A549 (cell line): ENCODE measurements around the gene PKHD1. TPM values are rescaled to one million over a fixed set of nuclear protein-coding genes. Genes with fewer than 3 reads are reported as not detected.

Experiments
- ATAC-seq, 2 experiments: fragments of 200-7000 bp in 1 of 2; fragments of >200 bp in 1 of 2; cut with Nextera tagmentation in 1 of 2; cut with Tn5 transposase in 1 of 2; 3 replicates each; pipeline versions ENCODE4 v1.8.0 to v1.9.1; 2018 to 2020; ENCODE audit warnings: mild to moderate bottlenecking in 1 of 2, moderate library complexity in 1 of 2
- CTCF ChIA-PET: fragments of 300-600 bp; sonication (Branson Sonifier 250); formaldehyde crosslinking; extraction: SDS; loops from one replicate; lab custom pipeline; 2021; ENCODE audit warnings: antibody characterized with exemption, inconsistent platforms; lab: Yijun Ruan, JAX
- POLR2A ChIA-PET: fragments of 350-600 bp; formaldehyde crosslinking; extraction: SDS; loops from one replicate; lab custom pipeline; 2021; ENCODE audit warnings: antibody characterized with exemption, inconsistent platforms; lab: Yijun Ruan, JAX
- DNase-seq, 2 experiments: peaks; one replicate each; pipeline versions ENCODE4 v3.0.0 to v3.0.0-alpha.2; 2011 to 2016; ENCODE audit warnings: low read depth in 1 of 2, low spot score in 1 of 2
- FAIRE-seq: peaks from 2 replicates; lab custom pipeline; 2011; peaks lifted over from hg19 to GRCh38; lab: Jason Lieb, UNC
- H3K27ac ChIP-seq, 2 experiments: fragments of >200 bp; sonication (Bioruptor Twin); formaldehyde crosslinking; 3 replicates each; pipeline ENCODE4 v1.5.1; 2016 to 2017
- H3K4me1 ChIP-seq: fragments of >200 bp; sonication (Bioruptor Twin); formaldehyde crosslinking; 3 replicates; pipeline ENCODE4 v1.6.1; 2016
- H3K4me2 ChIP-seq: fragments of >200 bp; sonication (Bioruptor Twin); formaldehyde crosslinking; 3 replicates; pipeline ENCODE4 v1.6.1; 2016
- H3K4me3 ChIP-seq: fragments of >200 bp; sonication (Bioruptor Twin); formaldehyde crosslinking; 3 replicates; pipeline ENCODE4 v1.5.1; 2016
- H3K9me3 ChIP-seq: fragments of >200 bp; sonication (Bioruptor Twin); formaldehyde crosslinking; 3 replicates; pipeline ENCODE4 v1.6.1; 2016
- BCL3 ChIP-seq: fragments of >200 bp; sonication (Bioruptor Twin); formaldehyde crosslinking; IDR thresholded peaks from 3 replicates; pipeline ENCODE4 v1.6.1; 2016
- BHLHE40 ChIP-seq: IDR thresholded peaks from 2 replicates; pipeline ENCODE4 v1.6.1; 2012; ENCODE audit warnings: low read depth, low read length, inconsistent platforms
- CBX8 ChIP-seq: fragments of 200-600 bp; sonication (generic); IDR thresholded peaks from 2 replicates; pipeline ENCODE4 v1.6.1; 2016
- CHD4 ChIP-seq: fragments of 200-600 bp; sonication (generic); IDR thresholded peaks from 2 replicates; pipeline ENCODE4 v1.6.1; 2016; ENCODE audit warnings: antibody characterized with exemption, mild to moderate bottlenecking, borderline replicate concordance
- ELK1 ChIP-seq: fragments of 150-350 bp; IDR thresholded peaks from 2 replicates; pipeline ENCODE4 v1.6.1; 2014; ENCODE audit warnings: low read depth, mild to moderate bottlenecking, low read length
- EP300 ChIP-seq, 2 experiments: fragments of >200 bp; sonication (Bioruptor Twin); formaldehyde crosslinking; IDR thresholded peaks; 2 replicates in 1 of 2; 3 replicates in 1 of 2; pipeline ENCODE4 v1.6.1; 2016 to 2017
- HDAC2 ChIP-seq: fragments of 200-600 bp; sonication (generic); IDR thresholded peaks from 2 replicates; pipeline ENCODE4 v1.6.1; 2016
- HMGXB4 ChIP-seq: fragments of 250-450 bp; sonication (Bioruptor Pico); IDR thresholded peaks from 2 replicates; pipeline ENCODE4 v1.5.0; 2021; ENCODE audit warnings: mild to moderate bottlenecking, moderate library complexity, borderline replicate concordance
- HOXB13 ChIP-seq: fragments of 250-450 bp; sonication (Bioruptor Pico); IDR thresholded peaks from 2 replicates; pipeline ENCODE4 v1.5.0; 2020; ENCODE audit warnings: low read depth, mild to moderate bottlenecking, moderate library complexity
- JUN ChIP-seq, 2 experiments: fragments of >200 bp; sonication (Bioruptor Twin); formaldehyde crosslinking; IDR thresholded peaks; 2 replicates in 1 of 2; 3 replicates in 1 of 2; pipeline ENCODE4 v1.6.1; 2016 to 2017
- JUNB ChIP-seq: fragments of >200 bp; sonication (Bioruptor Twin); formaldehyde crosslinking; IDR thresholded peaks from 2 replicates; pipeline ENCODE4 v1.6.1; 2016
- KDM5A ChIP-seq: fragments of 200-600 bp; sonication (generic); IDR thresholded peaks from 2 replicates; pipeline ENCODE4 v1.6.1; 2016; ENCODE audit warnings: antibody characterized with exemption, mild to moderate bottlenecking
- NPAS2 ChIP-seq: fragments of 250-450 bp; sonication (Bioruptor Pico); IDR thresholded peaks from 2 replicates; pipeline ENCODE4 v1.8.0; 2022; ENCODE audit warnings: mild to moderate bottlenecking, moderate library complexity, borderline replicate concordance
- PBX3 ChIP-seq: IDR thresholded peaks from 2 replicates; pipeline ENCODE4 v1.6.1; 2012
- RCOR1 ChIP-seq: fragments of 150-350 bp; IDR thresholded peaks from 2 replicates; pipeline ENCODE4 v1.6.1; 2014; ENCODE audit warnings: antibody characterized with exemption, low read length, low read depth
- RFX5 ChIP-seq: fragments of 450-650 bp; IDR thresholded peaks from 2 replicates; pipeline ENCODE4 v1.7.1; 2014; ENCODE audit warnings: antibody characterized with exemption, mild to moderate bottlenecking, moderate library complexity
- SREBF2 ChIP-seq: fragments of 450-650 bp; IDR thresholded peaks from 2 replicates; pipeline ENCODE4 v1.6.1; 2014; ENCODE audit warnings: mild to moderate bottlenecking, moderate library complexity
- TP53 ChIP-seq: fragments of 250-450 bp; sonication (Bioruptor Pico); IDR thresholded peaks from 2 replicates; pipeline ENCODE4 v1.5.0; 2021; ENCODE audit warnings: mild to moderate bottlenecking, moderate library complexity
- ZC3H11A ChIP-seq: fragments of 450-650 bp; IDR thresholded peaks from 2 replicates; pipeline ENCODE4 v1.6.1; 2014; ENCODE audit warnings: antibody characterized with exemption, mild to moderate bottlenecking
- ZNF302 ChIP-seq: fragments of 250-450 bp; sonication (Bioruptor Pico); IDR thresholded peaks from 2 replicates; pipeline ENCODE4 v1.9.0; 2021; ENCODE audit warnings: inconsistent platforms, mild to moderate bottlenecking, moderate library complexity
- WGBS: methylation state at CpG from one replicate; pipeline ENCODE4 v1.1.6; 2017; ENCODE audit errors: missing lambda C conversion rate; 5-methylcytosine and 5-hydroxymethylcytosine counted together
- polyA plus RNA-seq, 4 experiments: library from polyadenylated mRNA; depleted of rRNA in 3 of 4; stranded (reverse); fragments of >200 nt; fragmentation: RNase III in 1 of 4; extraction: RNeasy Plus Mini Kit Qiagen cat#74134 plus additional on column Dnase treatment in 1 of 4; gene quantifications; 2 replicates in 3 of 4; 3 replicates in 1 of 4; pipeline ENCODE4 v1.2.3, GENCODE V29; 2011 to 2017

The PKHD1 gene
- polyA plus RNA-seq, 2 of the 4 experiments (the other 2 are of a cell fraction) = not detected

GRCh38 chr6:51571168-51571567 lies 516.2 kb downstream of the PKHD1 start:
- Histone ChIP-seq H3K4me3 (no peak overlapping the region), H3K27ac (no peak overlapping the region), H3K4me2 (no peak overlapping the region), H3K4me1 (no peaks in the 10 kb centered on the region), H3K9me3 (no peaks in the 10 kb centered on the region)
- POLR2A ChIA-PET = no interaction called here
- TF ChIP-seq BHLHE40 = no peak
- TF ChIP-seq NPAS2 (CRISPR knock-in tag) = no peak
- TF ChIP-seq KDM5A = no peak
- TF ChIP-seq CHD4 = no peak
- TF ChIP-seq ELK1 = no peak
- TF ChIP-seq RFX5 = no peak
- CTCF ChIA-PET = no interaction called here
- ATAC-seq (no peak), FAIRE-seq (no peak), DNase-seq (no peak)
- WGBS = 6% methylated on average over 1 of the region's 1 CpG

- Histone ChIP-seq H3K4me1 (no peaks in the 10 kb centered on the region), H3K27ac (no peak overlapping the region), H3K9me3 (no peaks in the 10 kb centered on the region), H3K4me3 (no peak overlapping the region), H3K4me2 (no peak overlapping the region)
- ATAC-seq (no peak), FAIRE-seq (no peak), DNase-seq (no peak)
- ChIA-PET POLR2A (no interaction called here), CTCF (no interaction called here)
- 4% methylated on average over 5 of the region's 5 CpGs for WGBS
- TF ChIP-seq RCOR1 = no peak
- TF ChIP-seq NPAS2 (CRISPR knock-in tag) = no peak
- no peak for TF ChIP-seq ZNF302 (CRISPR knock-in tag)
- TF ChIP-seq TP53 (CRISPR knock-in tag) = no peak
- TF ChIP-seq JUN (IDR thresholded peaks at IDR 0.05) = no peak
- no peak for TF ChIP-seq ZC3H11A
- no peak for TF ChIP-seq EP300 (IDR thresholded peaks at IDR 0.05)
- no peak for TF ChIP-seq HOXB13 (CRISPR knock-in tag)
- TF ChIP-seq PBX3 = no peak
- TF ChIP-seq JUNB = no peak
- no peak for TF ChIP-seq CBX8
- no peak for TF ChIP-seq SREBF2
- no peak for TF ChIP-seq HDAC2
- no peak for TF ChIP-seq HMGXB4 (CRISPR knock-in tag)
- TF ChIP-seq BCL3 = no peak
Measured at GRCh38 chr6:51570168-51570921, 517.1 kb downstream of the PKHD1 start.
